Neutrophil (primary cell): Measurements from ENCODE around the gene ACACA.

ENCODE experiments used
- H3K27ac ChIP-seq: fragments of 200-600 bp; sonication (generic); 2 replicates; pipeline ENCODE4 v1.5.1; 2016; ENCODE audit warnings: mild to moderate bottlenecking, moderate library complexity
- H3K27me3 ChIP-seq: fragments of 200-600 bp; sonication (generic); 2 replicates; pipeline ENCODE4 v1.6.0; 2016; ENCODE audit warnings: mild to moderate bottlenecking
- H3K36me3 ChIP-seq: fragments of 200-600 bp; sonication (generic); 2 replicates; pipeline ENCODE4 v1.5.1; 2017
- H3K4me1 ChIP-seq, 2 experiments: fragments of 200-600 bp in 1 of 2; sonication (generic) in 1 of 2; 1 replicate in 1 of 2; 2 replicates in 1 of 2; pipeline versions ENCODE4 v1.5.1 to v1.6.1; 2013 to 2016; ENCODE audit warnings: low read depth in 1 of 2, low read length in 1 of 2, mild to moderate bottlenecking in 1 of 2, moderate library complexity in 1 of 2; ENCODE audit not compliant: control insufficient read depth in 1 of 2, insufficient read depth in 1 of 2
- H3K4me3 ChIP-seq, 2 experiments: fragments of 200-600 bp in 1 of 2; sonication (generic) in 1 of 2; 1 replicate in 1 of 2; 2 replicates in 1 of 2; pipeline ENCODE4 v1.5.1; 2013 to 2016; ENCODE audit warnings: low read depth in 1 of 2, low read length in 1 of 2, mild to moderate bottlenecking in 1 of 2, moderate library complexity in 1 of 2
- H3K9me3 ChIP-seq: fragments of 200-600 bp; sonication (generic); 2 replicates; pipeline ENCODE4 v1.5.1; 2016
- TF ChIP-seq, protein P1 (sequence below): fragments of 200-600 bp; sonication (generic); IDR thresholded peaks from 2 replicates; pipeline ENCODE4 v1.5.1; 2016; ENCODE audit warnings: antibody characterized with exemption

The ACACA gene

DNA sequence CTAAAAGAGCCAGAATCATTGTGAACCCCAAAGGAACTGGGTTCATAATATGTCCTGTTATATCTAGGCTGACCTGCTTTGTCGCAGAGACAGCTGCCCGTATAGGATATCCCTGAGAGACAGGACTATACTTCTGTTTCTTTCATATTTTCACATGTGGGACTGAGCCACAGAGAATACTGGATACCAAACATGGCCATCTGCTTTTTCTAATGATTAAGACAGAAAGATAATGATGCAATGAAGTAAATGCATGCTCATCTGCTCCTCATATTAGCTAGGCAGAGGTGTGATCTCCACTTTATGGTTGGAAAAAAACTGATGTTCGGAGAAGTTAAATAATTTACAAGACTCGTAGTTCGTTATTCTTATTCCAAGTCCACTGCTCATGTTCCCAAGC lies 297.5 kb downstream of the ACACA start:
- Histone ChIP-seq H3K4me1 (peaks cover 5 to 6% of the 10 kb centered on the region in 2 experiments), H3K9me3 (no peaks in the 10 kb centered on the region), H3K36me3 (no peaks in the 10 kb centered on the region), H3K4me3 (no peak overlapping the region), H3K27me3 (no peaks in the 10 kb centered on the region), H3K27ac (no peak overlapping the region)
- TF ChIP-seq, protein P1, sequence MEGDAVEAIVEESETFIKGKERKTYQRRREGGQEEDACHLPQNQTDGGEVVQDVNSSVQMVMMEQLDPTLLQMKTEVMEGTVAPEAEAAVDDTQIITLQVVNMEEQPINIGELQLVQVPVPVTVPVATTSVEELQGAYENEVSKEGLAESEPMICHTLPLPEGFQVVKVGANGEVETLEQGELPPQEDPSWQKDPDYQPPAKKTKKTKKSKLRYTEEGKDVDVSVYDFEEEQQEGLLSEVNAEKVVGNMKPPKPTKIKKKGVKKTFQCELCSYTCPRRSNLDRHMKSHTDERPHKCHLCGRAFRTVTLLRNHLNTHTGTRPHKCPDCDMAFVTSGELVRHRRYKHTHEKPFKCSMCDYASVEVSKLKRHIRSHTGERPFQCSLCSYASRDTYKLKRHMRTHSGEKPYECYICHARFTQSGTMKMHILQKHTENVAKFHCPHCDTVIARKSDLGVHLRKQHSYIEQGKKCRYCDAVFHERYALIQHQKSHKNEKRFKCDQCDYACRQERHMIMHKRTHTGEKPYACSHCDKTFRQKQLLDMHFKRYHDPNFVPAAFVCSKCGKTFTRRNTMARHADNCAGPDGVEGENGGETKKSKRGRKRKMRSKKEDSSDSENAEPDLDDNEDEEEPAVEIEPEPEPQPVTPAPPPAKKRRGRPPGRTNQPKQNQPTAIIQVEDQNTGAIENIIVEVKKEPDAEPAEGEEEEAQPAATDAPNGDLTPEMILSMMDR, result no peak

DNA sequence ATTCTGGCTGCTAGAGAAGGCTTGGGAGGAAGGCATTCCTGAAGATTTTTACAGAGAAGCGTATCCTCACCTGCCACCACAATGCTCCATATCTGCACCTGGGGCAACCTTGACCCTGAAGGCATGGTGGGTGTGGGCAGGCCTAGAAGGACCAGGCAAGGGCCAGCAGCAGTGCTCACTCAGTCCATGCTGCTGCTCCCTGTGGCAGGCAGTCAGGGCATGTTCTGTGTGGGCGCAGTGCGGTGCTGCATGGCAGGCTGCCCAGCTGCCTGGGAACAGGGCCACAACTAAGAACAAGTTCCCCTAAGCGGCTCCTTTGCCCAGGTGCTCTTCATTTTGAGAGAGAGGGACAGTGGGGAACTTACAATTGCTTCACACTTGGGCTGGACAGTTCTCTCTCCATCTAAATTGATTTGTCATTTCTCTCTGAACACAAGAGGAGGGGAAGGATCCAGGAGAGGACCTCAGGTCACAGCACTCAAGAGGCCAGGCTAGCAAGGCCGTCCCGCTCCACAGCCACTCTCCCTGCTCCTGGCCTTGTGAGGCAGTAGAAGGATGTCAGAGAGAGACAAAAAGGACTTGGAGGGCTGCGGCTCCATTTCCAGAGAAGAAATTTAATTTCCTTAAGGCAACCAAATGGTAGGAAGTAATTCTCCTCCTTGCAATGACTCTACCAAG lies 299.1 kb downstream of the ACACA start:
- no peaks in the 10 kb centered on the region for H3K36me3 ChIP-seq
- TF ChIP-seq, protein P1, result no peak
- no peaks in the 10 kb centered on the region for H3K27me3 ChIP-seq
- no peaks in the 10 kb centered on the region for H3K9me3 ChIP-seq
- H3K4me3 ChIP-seq, result no peak overlapping the region
- peak overlapping the region; percentile 43 for H3K27ac ChIP-seq
- peaks cover 5 to 6% of the 10 kb centered on the region in 2 experiments for H3K4me1 ChIP-seq

GRCh38 chr17:37106049-37106448 lies 300.6 kb downstream of the ACACA start:
- TF ChIP-seq, protein P1, result no peak
- Histone ChIP-seq H3K27ac (no peak overlapping the region), H3K36me3 (no peaks in the 10 kb centered on the region), H3K4me3 (no peak overlapping the region), H3K4me1 (peaks cover 5 to 6% of the 10 kb centered on the region in 2 experiments), H3K27me3 (no peaks in the 10 kb centered on the region), H3K9me3 (no peaks in the 10 kb centered on the region)

DNA sequence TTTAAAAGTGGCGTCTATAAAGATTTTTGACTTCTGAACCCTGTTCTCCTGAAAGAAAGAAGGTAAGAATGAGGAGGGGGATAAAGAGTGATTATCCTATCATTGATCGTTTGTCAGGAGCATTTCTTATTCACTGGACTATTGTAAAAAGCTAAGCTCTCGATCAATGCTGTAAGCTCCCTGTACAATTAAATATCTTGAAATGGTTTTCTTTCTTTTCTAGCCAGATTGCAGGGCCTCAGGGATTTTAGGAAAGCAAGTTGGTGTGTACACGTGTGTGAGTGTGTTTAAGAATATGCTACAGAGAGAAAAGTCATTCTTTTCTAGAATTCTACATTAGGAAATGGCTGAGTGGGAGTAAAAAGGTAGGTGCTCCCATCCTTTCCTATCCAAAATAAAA lies 303.4 kb downstream of the ACACA start:
- TF ChIP-seq, protein P1, result no peak
- Histone ChIP-seq H3K4me3 (no peak overlapping the region), H3K4me1 (peaks cover 0 to 10% of the 10 kb centered on the region in 2 experiments), H3K36me3 (no peaks in the 10 kb centered on the region), H3K9me3 (no peaks in the 10 kb centered on the region), H3K27ac (no peak overlapping the region), H3K27me3 (no peaks in the 10 kb centered on the region)

- Histone ChIP-seq H3K9me3 (no peaks in the 10 kb centered on the region), H3K27me3 (no peaks in the 10 kb centered on the region), H3K27ac (no peak overlapping the region), H3K4me1 (peaks cover 0 to 4% of the 10 kb centered on the region in 2 experiments), H3K4me3 (no peak overlapping the region), H3K36me3 (no peaks in the 10 kb centered on the region)
- TF ChIP-seq, protein P1, result no peak
These were observed 305.3 kb downstream of the ACACA start for GRCh38 chr17:37101306-37101705.
